Measurements from ENCODE around the gene GCC1.

DNA sequence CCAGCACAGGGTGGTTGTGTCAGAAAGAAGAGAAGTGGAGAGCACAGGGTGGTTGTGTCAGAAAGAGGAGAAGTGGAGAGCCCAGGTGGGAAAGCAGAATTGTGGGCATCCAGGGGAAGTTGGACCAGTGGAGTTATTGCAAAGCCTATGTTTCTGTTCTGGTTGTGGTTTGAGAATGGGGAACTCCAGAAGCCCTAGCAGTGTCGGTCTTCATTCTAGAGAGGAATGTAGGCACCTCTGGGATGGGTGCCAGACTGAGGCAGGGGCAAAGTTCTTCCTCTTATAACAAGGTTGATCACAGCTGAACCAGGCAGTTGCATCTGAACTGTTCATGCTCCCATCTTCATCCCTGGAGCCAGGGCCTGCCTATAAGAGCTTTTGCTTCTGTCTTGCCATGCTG lies 9.1 kb upstream of the GCC1 start:
- TF ChIP-seq, protein P1, sequence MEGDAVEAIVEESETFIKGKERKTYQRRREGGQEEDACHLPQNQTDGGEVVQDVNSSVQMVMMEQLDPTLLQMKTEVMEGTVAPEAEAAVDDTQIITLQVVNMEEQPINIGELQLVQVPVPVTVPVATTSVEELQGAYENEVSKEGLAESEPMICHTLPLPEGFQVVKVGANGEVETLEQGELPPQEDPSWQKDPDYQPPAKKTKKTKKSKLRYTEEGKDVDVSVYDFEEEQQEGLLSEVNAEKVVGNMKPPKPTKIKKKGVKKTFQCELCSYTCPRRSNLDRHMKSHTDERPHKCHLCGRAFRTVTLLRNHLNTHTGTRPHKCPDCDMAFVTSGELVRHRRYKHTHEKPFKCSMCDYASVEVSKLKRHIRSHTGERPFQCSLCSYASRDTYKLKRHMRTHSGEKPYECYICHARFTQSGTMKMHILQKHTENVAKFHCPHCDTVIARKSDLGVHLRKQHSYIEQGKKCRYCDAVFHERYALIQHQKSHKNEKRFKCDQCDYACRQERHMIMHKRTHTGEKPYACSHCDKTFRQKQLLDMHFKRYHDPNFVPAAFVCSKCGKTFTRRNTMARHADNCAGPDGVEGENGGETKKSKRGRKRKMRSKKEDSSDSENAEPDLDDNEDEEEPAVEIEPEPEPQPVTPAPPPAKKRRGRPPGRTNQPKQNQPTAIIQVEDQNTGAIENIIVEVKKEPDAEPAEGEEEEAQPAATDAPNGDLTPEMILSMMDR (IDR thresholded peaks at IDR 0.05) = no peak
- TF ChIP-seq EZH2 (IDR thresholded peaks at IDR 0.05; ENCODE audit: borderline replicate concordance, insufficient read depth, low read depth, low read length, poor library complexity, severe bottlenecking) = no peak
